GM10266 (cell line): ENCODE measurements around the gene ZMYND15.

Experiments
- DNase-seq: peaks from one replicate; pipeline ENCODE4 v3.0.0; 2012; ENCODE audit errors: extremely low spot score
- CTCF ChIP-seq: IDR thresholded peaks from 2 replicates; pipeline ENCODE4 v1.5.1; 2012; ENCODE audit warnings: mild to moderate bottlenecking, low read depth; ENCODE audit not compliant: control insufficient read depth, insufficient read depth; ENCODE audit errors: missing control alignments

The ZMYND15 gene

DNA sequence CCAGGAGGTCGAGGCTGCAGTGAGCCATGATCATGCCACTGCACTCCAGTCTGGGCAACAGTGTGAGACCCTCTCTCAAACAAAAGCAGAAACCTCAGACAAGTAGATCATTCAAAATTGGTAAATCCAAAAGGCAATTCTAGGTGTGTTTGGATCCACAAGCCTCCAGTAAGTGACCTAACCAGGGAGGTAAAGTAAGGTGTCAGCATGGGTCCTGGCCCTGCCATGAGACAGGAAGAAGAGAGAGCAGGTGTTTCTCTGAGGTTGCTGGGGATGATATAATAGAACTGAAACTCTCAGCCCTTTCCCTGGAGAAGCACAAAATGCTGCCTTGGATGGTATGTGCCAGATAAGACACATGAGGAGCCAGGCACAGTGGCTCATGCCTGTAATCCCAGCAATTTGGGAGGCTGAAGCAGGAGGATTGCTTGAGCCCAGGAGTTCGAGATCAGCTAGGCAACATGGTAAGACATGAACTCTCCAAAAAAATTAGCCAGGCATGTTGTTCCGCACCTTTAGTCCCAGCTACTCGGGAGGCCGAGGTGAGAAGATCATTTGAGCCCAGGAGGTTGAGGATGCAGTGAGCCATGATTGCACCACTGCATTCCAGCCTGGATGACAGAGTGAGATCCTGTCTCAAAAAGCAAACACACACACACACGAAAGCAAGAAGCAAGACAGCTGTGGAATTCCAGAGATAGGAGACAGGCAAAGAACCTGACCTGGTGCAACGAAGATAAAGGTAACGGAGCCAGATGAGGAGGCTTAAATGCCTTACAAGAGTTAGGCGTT lies 38.5 kb downstream of the ZMYND15 start:
- TF ChIP-seq CTCF: no peak
- DNase-seq: no peak

DNA sequence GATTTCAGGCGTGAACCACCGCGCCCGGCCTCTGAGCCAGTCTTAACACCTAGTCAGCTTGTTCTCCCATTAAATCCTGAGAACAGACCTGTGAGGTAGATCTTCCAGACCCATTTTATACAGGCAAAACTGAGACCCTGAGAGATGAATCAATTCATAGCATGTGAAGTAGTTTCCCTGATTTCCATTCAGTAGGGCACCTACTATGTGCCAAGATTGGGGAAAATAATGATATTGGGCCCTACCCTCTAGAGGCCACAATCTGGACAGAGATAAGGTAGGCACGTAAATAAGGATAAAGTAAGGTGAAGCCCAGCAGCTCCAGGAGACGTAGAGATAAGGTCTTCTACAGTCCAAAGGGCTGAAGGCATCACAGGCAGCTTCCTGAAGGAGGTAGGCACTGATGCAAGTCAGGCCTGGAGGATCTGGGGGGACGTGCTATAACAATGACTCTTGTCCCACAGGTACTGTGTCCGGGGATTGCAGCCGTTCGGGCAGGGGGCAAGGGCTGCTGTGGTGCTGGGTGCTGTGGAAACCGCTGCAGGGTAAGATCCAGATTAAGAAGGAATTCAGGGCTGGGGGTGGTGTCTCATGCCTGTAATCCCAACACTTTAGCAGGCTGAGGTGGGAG lies 40.8 kb downstream of the ZMYND15 start:
- no peak for TF ChIP-seq CTCF
- DNase-seq: no peak

- DNase-seq: no peak
- TF ChIP-seq CTCF: peak; percentile 13
Observed at GRCh38 chr17:4782652-4783051, 43.0 kb downstream of the ZMYND15 start.

DNA sequence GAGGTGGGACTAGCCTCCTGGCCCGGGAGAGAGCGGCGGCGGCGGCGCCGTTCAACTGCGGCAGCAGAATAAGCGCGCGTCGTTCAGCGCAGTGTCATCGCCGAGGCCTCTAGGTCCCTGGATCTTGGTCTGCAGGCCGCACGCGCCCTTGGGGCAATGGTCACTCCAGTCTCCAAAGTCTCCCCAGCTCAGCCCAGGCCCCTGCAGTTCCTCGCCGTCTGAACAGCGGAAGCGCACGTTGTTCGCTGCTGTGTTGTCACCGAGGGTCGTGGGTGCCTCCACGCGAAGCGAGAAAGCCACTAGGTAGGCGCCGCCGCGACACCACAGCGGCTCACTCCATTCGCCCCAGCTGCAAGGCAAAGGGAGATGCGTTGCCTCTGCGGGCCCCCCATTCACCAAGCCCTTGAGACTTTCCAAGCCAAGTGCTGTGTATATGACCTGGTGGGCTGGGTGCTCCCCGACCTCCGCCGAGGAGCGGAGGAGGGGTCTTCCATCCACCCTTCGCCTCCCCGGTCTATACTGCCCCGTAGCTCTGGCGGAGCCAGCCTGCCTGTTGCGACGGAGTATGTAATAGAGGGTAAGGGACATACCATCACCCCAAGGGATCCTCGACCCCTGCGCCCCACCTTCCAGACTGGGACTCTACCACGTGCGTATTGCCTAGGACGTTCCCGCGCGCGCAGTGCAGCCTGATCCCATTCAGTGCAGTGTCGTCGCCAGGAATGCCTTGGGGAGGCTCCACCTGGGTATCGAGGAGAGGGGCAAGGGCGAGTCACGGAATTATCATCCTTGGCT lies 45.9 kb downstream of the ZMYND15 start:
- DNase-seq: no peak
- TF ChIP-seq CTCF: no peak

DNA sequence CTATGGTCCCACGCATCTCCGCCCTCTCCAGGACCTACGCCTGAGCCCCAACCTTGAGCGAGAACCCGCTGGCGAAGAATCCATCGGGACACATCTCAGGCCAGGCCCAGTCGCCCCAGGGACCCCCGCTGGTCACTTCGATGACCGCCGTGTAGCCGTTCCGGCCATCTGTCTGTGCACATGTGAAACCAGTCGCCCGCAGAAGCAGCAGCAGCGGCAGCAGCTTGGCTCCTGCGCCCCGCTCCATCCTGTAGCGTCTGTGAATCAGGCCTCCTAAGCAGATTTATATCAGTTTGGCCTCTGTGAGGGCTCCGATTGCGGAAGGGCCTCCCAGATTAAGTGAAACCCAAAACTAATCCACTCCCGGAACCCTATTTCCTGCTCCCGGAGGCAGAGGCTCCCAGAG lies 46.5 kb downstream of the ZMYND15 start, which contains the start of gene VMO1:
Gene VMO1 (minus strand): TSS at position 259 of the 406 bp plus-strand sequence. CDS start 12 bp downstream, at position 247.
- no peak for TF ChIP-seq CTCF
- no peak for DNase-seq

DNA sequence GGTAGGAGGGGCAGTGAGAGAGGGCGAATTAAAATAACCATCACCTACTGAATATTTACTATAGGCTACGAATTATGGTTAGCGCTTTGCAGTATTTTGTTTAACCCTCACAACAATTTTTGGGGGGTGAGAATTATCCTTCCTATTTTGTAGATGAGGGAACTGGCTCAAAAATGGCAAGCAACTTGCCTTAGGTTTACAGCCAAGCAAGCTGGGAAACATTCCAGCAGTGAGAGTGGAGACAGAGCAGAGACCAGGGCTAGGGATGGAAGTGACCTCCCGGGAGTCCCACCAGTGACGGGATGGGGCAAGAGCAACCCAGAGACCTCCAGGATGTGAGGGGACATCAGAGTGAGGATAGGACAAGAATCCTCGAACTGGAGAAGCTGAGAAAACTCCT lies 46.9 kb downstream of the ZMYND15 start:
- no peak for TF ChIP-seq CTCF

More for the DNA sequence above, 46.9 kb downstream of the ZMYND15 start:
- DNase-seq: no peak
